Heart right ventricle (tissue), 16 donors: ENCODE measurements around the gene TMEM217. TPM values are rescaled to one million over a fixed set of nuclear protein-coding genes. Genes with fewer than 3 reads are reported as not detected.

Source experiments
- ATAC-seq, 8 donors: fragments of 200-7000 bp; cut with Tn5 transposase; one replicate each; pipeline ENCODE4 v1.9.1; 2020; ENCODE audit warnings: mild to moderate bottlenecking in 8 of 8, moderate library complexity in 8 of 8, moderate number of reproducible peaks in 1 of 8
- DNase-seq, 2 donors: peaks; one replicate each; pipeline ENCODE4 v3.0.0-alpha.2; 2020
- H3K27ac ChIP-seq, 10 donors: fragments of 200-600 bp; sonication (generic) in 2 of 10; one replicate each; pipeline versions ENCODE4 v1.5.0 to v1.8.0; 2020 to 2022; ENCODE audit warnings: mild to moderate bottlenecking in 3 of 10
- H3K27me3 ChIP-seq, 7 donors: fragments of 200-600 bp; one replicate each; pipeline ENCODE4 v1.8.0; 2021 to 2022; ENCODE audit warnings: mild to moderate bottlenecking in 2 of 7
- H3K36me3 ChIP-seq, 9 donors: fragments of 200-600 bp; sonication (generic) in 1 of 9; one replicate each; pipeline versions ENCODE4 v1.5.0 to v1.8.0; 2020 to 2022; ENCODE audit warnings: mild to moderate bottlenecking in 2 of 9
- H3K4me1 ChIP-seq, 9 donors: fragments of 200-600 bp; sonication (generic) in 1 of 9; one replicate each; pipeline versions ENCODE4 v1.5.0 to v1.8.0; 2020 to 2022; ENCODE audit warnings: mild to moderate bottlenecking in 4 of 9
- H3K4me3 ChIP-seq, 10 donors: fragments of 200-600 bp; sonication (generic) in 2 of 10; one replicate each; pipeline versions ENCODE4 v1.5.0 to v1.8.0; 2020 to 2022; ENCODE audit warnings: mild to moderate bottlenecking in 7 of 10, moderate library complexity in 2 of 10
- H3K9me3 ChIP-seq, 11 donors: fragments of 200-600 bp in 10 of 11; sonication (generic) in 2 of 11; one replicate each; pipeline versions ENCODE4 v1.5.0 to v1.8.0; 2013 to 2022; ENCODE audit warnings: mild to moderate bottlenecking in 2 of 11, control low read depth in 1 of 11, moderate library complexity in 1 of 11
- CTCF ChIP-seq, 9 donors: fragments of 200-600 bp; sonication (generic) in 2 of 9; IDR thresholded peaks; one replicate each; pipeline versions ENCODE4 v1.5.0 to v1.8.0; 2021 to 2022; ENCODE audit warnings: antibody characterized with exemption in 9 of 9, mild to moderate bottlenecking in 5 of 9, moderate library complexity in 1 of 9
- WGBS, 2 donors: extraction: QIAGEN DNeasy Blood & Tissue Kit; methylation state at CpG; one replicate each; pipeline ENCODE4 v1.1.7; 2013; ENCODE audit warnings: inconsistent platforms in 1 of 2; 5-methylcytosine and 5-hydroxymethylcytosine counted together
- intact Hi-C, 10 donors: fragments of 100-400 bp; cut with DNase I; formaldehyde crosslinking; loops; one replicate each; pipeline versions ENCODE4 v1.11.1 to v1.14.2; 2022
- polyA plus RNA-seq, 2 donors: library from polyadenylated mRNA; stranded (reverse); fragments of 200-250 nt; gene quantifications; one replicate each; pipeline ENCODE4 v1.2.3, GENCODE V29; 2013
- total RNA-seq, 10 donors: library from RNA; stranded (reverse); fragmentation: NEBNext Ultra II Directional in 3 of 10; extraction: Animal tissue kit (Norgen Biotek cat#: 25700) in 3 of 10; gene quantifications; one replicate each; pipeline versions ENCODE4 v1.2.1 to v1.2.4, GENCODE V29; 2021 to 2023
- donor health status: Arrhythmogenic right ventricular cardiomyopathy.
- donor health status: ischemic (EF 13 %, LVEDD 7.1; RV severe dilation, severe dysfunction).
- donor health status: healthy with polysubstance abuse.
- donor health status: DM: no; HTN: yes; CAD: no.
- donor health status: DM: no; HTN: no; CAD: no.
- donor health status: ischemic (EF 25% LVEDD 6.9; RV normal size, moderate dysfunction).
- donor health status: ischemic (EF 25% LVEDD 5.7; RV mildly dilated, moderate dysfunction).
- donor health status: healthy.
- donor health status: DM: yes; HTN: yes; CAD: no.
- donor health status: Ischemic cardiomyopathy.
- donor health status: ischemic (EF 35%, LVEDD 5.7; RV mildly dilated, moderate dysfunction).
- donor health status: nonischemic (EF 11% LVEDD 7.7; RV severe dilation, severe dysfunction).
- donor health status: DM: yes; HTN: yes; CAD: no.
- donor health status: PGD.
- donor health status: ischemic (EF 29% LVEDD 5.4; RV normal size, mild dysfunction).
- donor health status: nonischemic (EF 23%, LVEDD 6.1; RV moderate dilation, normal function).

Gene TMEM217
- total and polyA plus RNA-seq, 12 donors, result 0.20 to 1.1 (median 0.41) TPM; not detected in 2

DNA sequence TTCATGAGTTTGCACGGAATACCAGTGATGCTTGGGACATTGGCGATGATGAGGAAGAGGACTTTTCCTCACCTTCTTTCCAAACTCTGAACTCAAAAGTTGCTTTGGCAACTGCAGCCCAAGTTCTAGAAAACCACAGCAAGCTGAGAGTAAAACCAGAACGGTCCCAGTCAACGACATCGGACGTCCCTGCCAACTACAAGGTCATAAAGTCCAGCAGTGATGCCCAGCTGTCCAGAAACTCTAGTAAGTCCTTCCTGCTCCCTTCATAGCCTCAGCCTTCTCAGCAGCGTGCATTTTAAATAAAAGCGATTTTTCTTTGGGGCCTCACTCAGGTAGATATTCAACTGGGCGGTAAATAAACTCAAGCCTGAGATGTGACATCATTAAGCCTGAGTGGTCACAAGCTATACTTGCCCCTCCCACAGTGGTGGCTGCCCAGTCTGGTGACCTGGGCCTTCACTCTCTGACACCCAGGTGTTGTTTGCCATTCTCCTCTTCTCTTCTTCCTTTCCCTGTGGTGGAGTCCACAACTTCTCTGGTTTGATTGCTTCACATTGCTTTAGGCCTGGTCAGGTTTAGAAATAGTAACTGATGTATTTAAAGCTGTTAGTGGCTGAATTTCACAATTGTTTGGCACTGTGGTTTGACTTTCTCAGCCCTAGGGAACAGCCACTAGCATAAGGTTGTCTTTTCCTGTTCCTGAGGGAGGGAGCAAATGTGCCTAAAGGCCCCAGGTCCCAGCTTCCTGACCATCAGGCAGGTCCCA is 21.6 kb upstream of the TMEM217 start:
- Histone ChIP-seq H3K36me3 (peaks cover 0 to 52% (median 6%) of the 10 kb centered on the region in 9 donors), H3K4me1 (peaks cover 3 to 52% (median 43%) of the 10 kb centered on the region in 9 donors), H3K4me3 (no peak overlapping the region), H3K9me3 (no peaks in the 10 kb centered on the region), H3K27ac (peak overlapping the region in 9 of 10 donors; percentile 3 to 64 (median 48)), H3K27me3 (no peaks in the 10 kb centered on the region)
- intact Hi-C loops, result no loop called here
- no peak for TF ChIP-seq CTCF (IDR thresholded peaks at IDR 0.05)
- ATAC-seq (peak; percentile 11 to 81 (median 46)), DNase-seq (no peak)
- 71 to 75% methylated on average over 9 of the region's 9 CpGs for WGBS, 2 donors

DNA sequence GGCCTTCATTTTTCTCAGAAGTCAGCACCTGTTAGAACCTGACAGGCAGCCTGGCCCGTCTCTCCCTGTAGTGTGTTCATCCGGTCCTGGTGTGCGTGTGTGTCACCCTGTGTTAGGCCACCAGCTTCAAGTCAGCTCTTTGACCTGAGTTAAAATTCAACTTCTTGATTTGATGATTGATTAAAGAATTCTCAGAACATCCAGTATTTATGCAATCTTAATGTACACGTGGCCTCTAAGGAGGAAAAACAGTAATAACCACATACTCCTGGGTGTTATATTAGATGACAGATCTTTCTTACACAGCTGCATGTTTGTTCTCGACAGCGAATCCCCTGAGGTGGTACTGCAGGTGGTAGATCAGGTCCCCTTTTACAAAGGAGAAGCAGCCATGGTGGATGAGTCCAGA is 19.1 kb upstream of the TMEM217 start:
- no peak overlapping the region for H3K4me3 ChIP-seq
- WGBS, 2 donors, result 91 to 93% methylated on average over 6 of the region's 6 CpGs

GRCh38 chr6:37275350-37275749 is 17.4 kb upstream of the TMEM217 start:
- intact Hi-C loops, result no loop called here
- Histone ChIP-seq H3K4me3 (no peak overlapping the region), H3K9me3 (no peaks in the 10 kb centered on the region), H3K27ac (no peak overlapping the region), H3K27me3 (no peaks in the 10 kb centered on the region), H3K36me3 (peaks cover 0 to 45% (median 5%) of the 10 kb centered on the region in 9 donors), H3K4me1 (peaks cover 3 to 33% (median 13%) of the 10 kb centered on the region in 9 donors)
- DNase-seq, result no peak
- ATAC-seq, result no peak
- 91 to 100% methylated on average over 1 of the region's 1 CpG for WGBS, 2 donors
- TF ChIP-seq CTCF (IDR thresholded peaks at IDR 0.05), result no peak

More for the DNA sequence above, 19.1 kb upstream of the TMEM217 start:
- intact Hi-C loops, result no loop called here
- TF ChIP-seq CTCF (IDR thresholded peaks at IDR 0.05), result no peak
- H3K9me3 ChIP-seq, result no peaks in the 10 kb centered on the region
- no peak overlapping the region for H3K27ac ChIP-seq
- H3K27me3 ChIP-seq, result no peaks in the 10 kb centered on the region
- peaks cover 0 to 46% (median 0%) of the 10 kb centered on the region in 9 donors for H3K36me3 ChIP-seq
- ATAC-seq, result no peak
- DNase-seq, result no peak
- peaks cover 3 to 42% (median 19%) of the 10 kb centered on the region in 9 donors for H3K4me1 ChIP-seq

- 78 to 90% methylated on average over 3 of the region's 3 CpGs for WGBS, 2 donors
- intact Hi-C loops, result no loop called here
- ATAC-seq, result no peak
- no peak for DNase-seq
- no peaks in the 10 kb centered on the region for H3K9me3 ChIP-seq
- H3K4me3 ChIP-seq, result no peak overlapping the region
- H3K27me3 ChIP-seq, result no peaks in the 10 kb centered on the region
- H3K27ac ChIP-seq, result no peak overlapping the region
- H3K36me3 ChIP-seq, result peaks cover 0 to 49% (median 6%) of the 10 kb centered on the region in 9 donors
- no peak for TF ChIP-seq CTCF (IDR thresholded peaks at IDR 0.05)
- peaks cover 0 to 23% (median 0%) of the 10 kb centered on the region in 9 donors for H3K4me1 ChIP-seq
Observed at GRCh38 chr6:37273690-37274089, 15.7 kb upstream of the TMEM217 start.
